Stomach (tissue), 9 donors: Measurements from ENCODE around the gene GIMAP2. TPM values are rescaled to one million over a fixed set of nuclear protein-coding genes. Genes with fewer than 3 reads are reported as not detected.

Source experiments
- DNase-seq, 2 donors: peaks; one replicate each; pipeline versions ENCODE4 v3.0.0 to v3.0.0-alpha.2; 2013 to 2019
- H3K27ac ChIP-seq, 5 donors: fragments of 200-600 bp in 4 of 5; sonication (generic) in 4 of 5; one replicate each; pipeline ENCODE4 v1.5.1; 2013 to 2019; ENCODE audit warnings: mild to moderate bottlenecking in 1 of 5, moderate library complexity in 1 of 5
- H3K27me3 ChIP-seq, 3 donors: fragments of 200-600 bp; sonication (generic); one replicate each; pipeline ENCODE4 v1.5.1; 2017 to 2019; ENCODE audit warnings: mixed run types in 1 of 3
- H3K36me3 ChIP-seq, 4 donors: fragments of 200-600 bp; sonication (generic); 1 replicate in 3 of 4; 2 replicates in 1 of 4; pipeline ENCODE4 v1.5.1; 2016 to 2019
- H3K4me1 ChIP-seq, 4 donors: fragments of 200-600 bp; sonication (generic); one replicate each; pipeline ENCODE4 v1.5.1; 2016 to 2019
- H3K4me3 ChIP-seq, 4 donors: fragments of 200-600 bp; sonication (generic) in 3 of 4; one replicate each; pipeline ENCODE4 v1.5.1; 2016 to 2019; ENCODE audit warnings: mild to moderate bottlenecking in 1 of 4
- H3K9me3 ChIP-seq, 4 donors: fragments of 200-600 bp; sonication (generic); one replicate each; pipeline ENCODE4 v1.5.1; 2016 to 2019
- CTCF ChIP-seq, 7 experiments: fragments of 450-650 bp in 4 of 7; fragments of 200-600 bp in 3 of 7; sonication (generic) in 3 of 7; IDR thresholded peaks; one replicate each; pipeline ENCODE4 v1.5.1; 2016 to 2019; ENCODE audit warnings: antibody characterized with exemption in 7 of 7, control low read depth in 2 of 7, mild to moderate bottlenecking in 1 of 7
- EP300 ChIP-seq: sonication (generic); formaldehyde crosslinking; IDR thresholded peaks from one replicate; pipeline ENCODE4 v1.6.1; 2017; ENCODE audit warnings: antibody characterized with exemption
- POLR2A ChIP-seq, 4 donors: fragments of 450-650 bp; IDR thresholded peaks; one replicate each; pipeline ENCODE4 v1.6.1; 2016; ENCODE audit warnings: antibody characterized with exemption in 4 of 4, control low read depth in 2 of 4, mild to moderate bottlenecking in 1 of 4, moderate library complexity in 1 of 4
- POLR2AphosphoS5 ChIP-seq, 3 donors: sonication (generic); formaldehyde crosslinking; IDR thresholded peaks; one replicate each; pipeline ENCODE4 v1.6.1; 2016; ENCODE audit warnings: antibody characterized with exemption in 3 of 3
- WGBS, 5 donors: extraction: QIAGEN DNeasy Blood & Tissue Kit in 3 of 5; methylation state at CpG; one replicate each; pipeline versions ENCODE4 v1.1.5 to v1.1.7; 2013 to 2018; 5-methylcytosine and 5-hydroxymethylcytosine counted together
- intact Hi-C: fragments of 100-400 bp; cut with DNase I; formaldehyde crosslinking; loops from one replicate; pipeline ENCODE4 v1.15.1; 2023; ENCODE audit warnings: low total_unique reads
- polyA plus RNA-seq, 3 donors: library from polyadenylated mRNA; stranded (reverse); fragments of 200-250 nt; gene quantifications; one replicate each; pipeline ENCODE4 v1.2.3, GENCODE V29; 2013
- total RNA-seq, 5 donors: library from RNA; depleted of rRNA; stranded (reverse); fragments of >200 nt; gene quantifications; one replicate each; pipeline versions ENCODE4 v1.1.0 to v1.2.3, GENCODE V29; 2014 to 2016
- donor health status: healthy with polysubstance abuse.
- donor health status: Bipolar disorder and iron deficiency.
- donor health status: healthy.

GIMAP2 gene
- total and polyA plus RNA-seq, 8 donors: 0.58 to 8.3 (median 4.4) TPM; not detected in 1

- peak overlapping the region in 1 of 4 donors; percentile 29 for H3K4me3 ChIP-seq
- no peak for TF ChIP-seq CTCF (IDR thresholded peaks at IDR 0.05)
- 88 to 99% (median 93%) methylated on average over 6 of the region's 6 CpGs for WGBS, 5 donors
- H3K9me3 ChIP-seq: peaks cover 0 to 14% (median 0%) of the 10 kb centered on the region in 4 donors
- no peak for DNase-seq
- no peak overlapping the region for H3K27ac ChIP-seq
- H3K36me3 ChIP-seq: peaks cover 3 to 42% (median 27%) of the 10 kb centered on the region in 4 donors
- intact Hi-C loops: no loop called here
- H3K4me1 ChIP-seq: peaks cover 0 to 9% (median 8%) of the 10 kb centered on the region in 4 donors
- no peaks in the 10 kb centered on the region for H3K27me3 ChIP-seq
These were observed 3.1 kb downstream of the GIMAP2 start for GRCh38 chr7:150688630-150689029.

DNA sequence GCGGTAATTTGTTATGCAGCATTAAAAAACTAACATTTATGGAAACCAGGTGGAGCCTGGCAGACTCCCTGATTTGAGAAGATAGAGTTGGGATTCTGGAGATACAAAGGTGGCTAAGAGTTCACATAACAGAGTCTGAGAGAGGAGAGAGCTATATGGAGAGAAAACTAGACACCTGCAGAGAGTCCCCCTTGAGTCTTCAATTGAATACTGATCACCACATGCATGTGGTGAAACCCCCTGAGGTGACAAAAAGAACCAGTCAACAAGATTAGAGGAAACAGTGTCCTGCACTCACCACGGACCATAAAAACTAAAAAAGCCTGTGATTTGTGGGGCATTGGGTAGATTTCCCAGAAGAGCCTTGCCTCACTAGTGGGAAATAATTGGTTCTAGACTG lies 10.1 kb downstream of the GIMAP2 start:
- no peak for DNase-seq
- Histone ChIP-seq H3K9me3 (peaks cover 0 to 68% (median 23%) of the 10 kb centered on the region in 4 donors), H3K36me3 (peaks cover 3 to 19% (median 10%) of the 10 kb centered on the region in 4 donors), H3K27me3 (no peaks in the 10 kb centered on the region), H3K4me3 (no peak overlapping the region), H3K27ac (no peak overlapping the region), H3K4me1 (no peaks in the 10 kb centered on the region)
- WGBS, 5 donors: 43 to 76% (median 52%) methylated on average over 2 of the region's 2 CpGs
- intact Hi-C loops: no loop called here
- no peak for TF ChIP-seq EP300
- TF ChIP-seq CTCF (IDR thresholded peaks at IDR 0.05): no peak
- no peak for TF ChIP-seq POLR2A (IDR thresholded peaks at IDR 0.05)
- no peak for TF ChIP-seq POLR2AphosphoS5 (IDR thresholded peaks at IDR 0.05)

- Histone ChIP-seq H3K27ac (no peak overlapping the region), H3K4me1 (no peaks in the 10 kb centered on the region), H3K9me3 (peaks cover 6 to 91% (median 59%) of the 10 kb centered on the region in 4 donors), H3K4me3 (no peak overlapping the region), H3K36me3 (no peaks in the 10 kb centered on the region), H3K27me3 (no peaks in the 10 kb centered on the region)
- TF ChIP-seq EP300: no peak
- TF ChIP-seq CTCF (IDR thresholded peaks at IDR 0.05): no peak
- no peak for TF ChIP-seq POLR2AphosphoS5 (IDR thresholded peaks at IDR 0.05)
- no peak for TF ChIP-seq POLR2A (IDR thresholded peaks at IDR 0.05)
- intact Hi-C loops: no loop called here
- WGBS, 5 donors: 69 to 92% (median 89%) methylated on average over 1 of the region's 1 CpG
- DNase-seq: no peak
These were observed 17.7 kb downstream of the GIMAP2 start for GRCh38 chr7:150703209-150703608.

- 71 to 75% (median 74%) methylated on average over 4 of the region's 4 CpGs for WGBS, 5 donors
- H3K9me3 ChIP-seq: peaks cover 0 to 28% (median 11%) of the 10 kb centered on the region in 4 donors
- H3K4me1 ChIP-seq: peaks cover 0 to 6% (median 2%) of the 10 kb centered on the region in 4 donors
- no peak for DNase-seq
- intact Hi-C loops: no loop called here
- TF ChIP-seq EP300 (no peak), POLR2A (IDR thresholded peaks at IDR 0.05) (no peak)
- H3K4me3 ChIP-seq: no peak overlapping the region
- H3K27ac ChIP-seq: peak overlapping the region in 4 of 5 donors; percentile 64 to 76 (median 67)
- peaks cover 0 to 9% (median 5%) of the 10 kb centered on the region in 4 donors for H3K36me3 ChIP-seq
- H3K27me3 ChIP-seq: no peaks in the 10 kb centered on the region
These were observed 29.8 kb downstream of the GIMAP2 start for GRCh38 chr7:150715293-150715692.

GRCh38 chr7:150715738-150716137 lies 30.2 kb downstream of the GIMAP2 start:
- no peaks in the 10 kb centered on the region for H3K27me3 ChIP-seq
- DNase-seq: no peak
- no peak for TF ChIP-seq EP300
- TF ChIP-seq POLR2AphosphoS5 (IDR thresholded peaks at IDR 0.05): no peak
- TF ChIP-seq POLR2A (IDR thresholded peaks at IDR 0.05): no peak
- no peak for TF ChIP-seq CTCF (IDR thresholded peaks at IDR 0.05)
- H3K9me3 ChIP-seq: peaks cover 0 to 28% (median 10%) of the 10 kb centered on the region in 4 donors
- H3K4me3 ChIP-seq: peak overlapping the region in 1 of 4 donors; percentile 44
- H3K27ac ChIP-seq: peak overlapping the region in 4 of 5 donors; percentile 64 to 76 (median 67)
- WGBS, 5 donors: 50 to 59% (median 52%) methylated on average over 4 of the region's 4 CpGs
- intact Hi-C loops: no loop called here
- peaks cover 0 to 6% (median 2%) of the 10 kb centered on the region in 4 donors for H3K4me1 ChIP-seq
- H3K36me3 ChIP-seq: peaks cover 0 to 13% (median 9%) of the 10 kb centered on the region in 4 donors
